ENCODE data around the gene SMYD3.

SMYD3 gene

DNA sequence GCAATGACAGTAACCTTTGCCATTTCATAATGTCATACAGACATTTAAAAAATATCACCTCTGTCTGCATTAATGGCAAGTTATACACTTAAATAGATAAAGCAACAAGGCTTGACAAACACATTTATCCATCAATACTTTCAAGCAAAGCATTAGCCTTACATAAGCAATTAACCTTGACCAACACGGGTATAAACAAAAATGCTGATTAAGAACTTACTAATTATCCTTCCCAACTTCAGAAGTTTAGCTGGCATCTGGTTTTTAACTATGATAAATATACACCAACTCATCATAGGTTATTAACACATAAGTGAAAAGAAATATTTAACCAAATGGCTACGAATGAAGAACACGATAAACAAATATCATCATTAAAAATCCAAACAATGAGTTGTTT, 188.5 kb downstream of the SMYD3 start:
- H3K9me3 ChIP-seq (ENCODE audit: control insufficient read depth, insufficient read depth, low read length), result no peaks in the 10 kb centered on the region
- H3K27ac ChIP-seq (ENCODE audit: low read depth, low read length), result no peak overlapping the region
- H4K20me1 ChIP-seq (ENCODE audit: control insufficient read depth, insufficient read depth, low read depth, low read length), result no peaks in the 10 kb centered on the region
- no peaks in the 10 kb centered on the region for H3F3A ChIP-seq (ENCODE audit: control insufficient read depth, insufficient read depth)
- H3K36me3 ChIP-seq (ENCODE audit: control insufficient read depth, low read length), result no peaks in the 10 kb centered on the region
- no peak overlapping the region for H3K4me2 ChIP-seq (ENCODE audit: low read length)
- H3K4me1 ChIP-seq (ENCODE audit: control insufficient read depth, low read length), result no peaks in the 10 kb centered on the region
- H3K4me3 ChIP-seq (ENCODE audit: low read length), result no peak overlapping the region
- no peaks in the 10 kb centered on the region for H3K9me2 ChIP-seq (replicated peaks; ENCODE audit: control insufficient read depth, low read length)
- no peaks in the 10 kb centered on the region for H3K79me2 ChIP-seq (ENCODE audit: control insufficient read depth, low read length)
- TF ChIP-seq, protein P1, sequence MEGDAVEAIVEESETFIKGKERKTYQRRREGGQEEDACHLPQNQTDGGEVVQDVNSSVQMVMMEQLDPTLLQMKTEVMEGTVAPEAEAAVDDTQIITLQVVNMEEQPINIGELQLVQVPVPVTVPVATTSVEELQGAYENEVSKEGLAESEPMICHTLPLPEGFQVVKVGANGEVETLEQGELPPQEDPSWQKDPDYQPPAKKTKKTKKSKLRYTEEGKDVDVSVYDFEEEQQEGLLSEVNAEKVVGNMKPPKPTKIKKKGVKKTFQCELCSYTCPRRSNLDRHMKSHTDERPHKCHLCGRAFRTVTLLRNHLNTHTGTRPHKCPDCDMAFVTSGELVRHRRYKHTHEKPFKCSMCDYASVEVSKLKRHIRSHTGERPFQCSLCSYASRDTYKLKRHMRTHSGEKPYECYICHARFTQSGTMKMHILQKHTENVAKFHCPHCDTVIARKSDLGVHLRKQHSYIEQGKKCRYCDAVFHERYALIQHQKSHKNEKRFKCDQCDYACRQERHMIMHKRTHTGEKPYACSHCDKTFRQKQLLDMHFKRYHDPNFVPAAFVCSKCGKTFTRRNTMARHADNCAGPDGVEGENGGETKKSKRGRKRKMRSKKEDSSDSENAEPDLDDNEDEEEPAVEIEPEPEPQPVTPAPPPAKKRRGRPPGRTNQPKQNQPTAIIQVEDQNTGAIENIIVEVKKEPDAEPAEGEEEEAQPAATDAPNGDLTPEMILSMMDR (IDR thresholded peaks at IDR 0.05; ENCODE audit: low read depth, low read length, poor library complexity, severe bottlenecking), result no peak
- TF ChIP-seq EZH2phosphoT487 (IDR thresholded peaks at IDR 0.05; ENCODE audit: borderline replicate concordance, low read length), result no peak
- H3K27me3 ChIP-seq (ENCODE audit: control insufficient read depth, low read length), result no peaks in the 10 kb centered on the region

DNA sequence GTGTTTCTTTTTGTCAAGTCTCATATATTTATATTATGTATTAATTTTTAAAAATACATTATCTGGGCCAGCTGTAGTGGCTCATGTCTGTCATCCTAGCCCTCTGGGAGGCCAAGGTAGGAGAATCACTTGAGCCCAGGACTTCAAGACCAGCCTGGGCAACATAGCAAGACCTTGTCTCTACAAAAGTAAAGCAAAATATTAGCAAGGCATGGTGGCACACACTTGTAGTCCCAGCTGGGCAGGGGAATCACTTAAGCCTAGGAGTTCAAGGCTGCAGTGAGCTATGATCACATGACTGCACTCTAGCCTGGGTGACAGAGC, 189.1 kb downstream of the SMYD3 start:
- Histone ChIP-seq H3K36me3 (ENCODE audit: control insufficient read depth, low read length) (no peaks in the 10 kb centered on the region), H3K4me2 (ENCODE audit: low read length) (no peak overlapping the region), H3K79me2 (ENCODE audit: control insufficient read depth, low read length) (no peaks in the 10 kb centered on the region), H3K4me3 (ENCODE audit: low read length) (no peak overlapping the region), H3F3A (ENCODE audit: control insufficient read depth, insufficient read depth) (no peaks in the 10 kb centered on the region), H4K20me1 (ENCODE audit: control insufficient read depth, insufficient read depth, low read depth, low read length) (no peaks in the 10 kb centered on the region), H3K27ac (ENCODE audit: low read depth, low read length) (no peak overlapping the region), H3K4me1 (ENCODE audit: control insufficient read depth, low read length) (no peaks in the 10 kb centered on the region), H3K9me2 (replicated peaks; ENCODE audit: control insufficient read depth, low read length) (no peaks in the 10 kb centered on the region), H3K27me3 (ENCODE audit: control insufficient read depth, low read length) (no peaks in the 10 kb centered on the region), H3K9me3 (ENCODE audit: control insufficient read depth, insufficient read depth, low read length) (no peaks in the 10 kb centered on the region)
- no peak for TF ChIP-seq EZH2phosphoT487 (IDR thresholded peaks at IDR 0.05; ENCODE audit: borderline replicate concordance, low read length)
- TF ChIP-seq, protein P1 (IDR thresholded peaks at IDR 0.05; ENCODE audit: low read depth, low read length, poor library complexity, severe bottlenecking), result no peak

DNA sequence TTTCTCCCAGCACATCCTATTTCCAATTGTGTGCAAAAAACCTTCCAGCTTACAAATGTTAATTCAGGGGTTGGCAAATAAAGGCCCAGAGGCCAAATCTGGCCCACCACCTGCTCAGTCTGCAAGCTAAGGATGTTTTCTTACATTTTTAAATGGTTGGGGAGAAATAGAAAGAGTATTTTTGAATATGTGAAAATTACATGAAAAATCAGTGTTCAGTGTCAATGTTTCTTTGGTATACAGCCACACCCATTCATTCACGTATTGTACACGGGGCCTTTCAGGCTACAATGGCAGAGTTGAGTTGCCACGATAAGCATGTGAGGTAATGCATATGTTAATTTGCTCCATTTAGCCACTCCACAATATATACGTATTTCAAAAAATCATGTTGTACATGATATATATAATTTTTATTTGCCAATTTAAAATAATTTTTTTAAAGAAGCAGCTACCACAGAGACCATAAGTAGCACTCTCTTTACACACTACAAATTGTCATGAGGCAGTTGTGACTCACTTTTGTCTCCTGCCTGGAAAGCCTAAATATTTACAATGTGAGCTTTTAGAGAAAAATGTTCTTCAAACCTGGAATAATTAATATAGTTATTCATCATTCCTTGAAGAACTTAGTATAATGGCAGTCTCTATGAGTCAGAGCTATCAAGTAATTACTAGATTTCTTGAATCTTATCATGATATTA, 189.6 kb downstream of the SMYD3 start:
- no peaks in the 10 kb centered on the region for H3K79me2 ChIP-seq (ENCODE audit: control insufficient read depth, low read length)
- no peak overlapping the region for H3K4me2 ChIP-seq (ENCODE audit: low read length)
- no peaks in the 10 kb centered on the region for H3F3A ChIP-seq (ENCODE audit: control insufficient read depth, insufficient read depth)
- TF ChIP-seq, protein P1 (IDR thresholded peaks at IDR 0.05; ENCODE audit: low read depth, low read length, poor library complexity, severe bottlenecking), result no peak
- TF ChIP-seq EZH2phosphoT487 (IDR thresholded peaks at IDR 0.05; ENCODE audit: borderline replicate concordance, low read length), result no peak
- H3K9me3 ChIP-seq (ENCODE audit: control insufficient read depth, insufficient read depth, low read length), result no peaks in the 10 kb centered on the region
- H3K27ac ChIP-seq (ENCODE audit: low read depth, low read length), result no peak overlapping the region
- no peak overlapping the region for H3K4me3 ChIP-seq (ENCODE audit: low read length)
- H4K20me1 ChIP-seq (ENCODE audit: control insufficient read depth, insufficient read depth, low read depth, low read length), result no peaks in the 10 kb centered on the region
- H3K9me2 ChIP-seq (replicated peaks; ENCODE audit: control insufficient read depth, low read length), result no peaks in the 10 kb centered on the region
- no peaks in the 10 kb centered on the region for H3K27me3 ChIP-seq (ENCODE audit: control insufficient read depth, low read length)
- H3K4me1 ChIP-seq (ENCODE audit: control insufficient read depth, low read length), result no peaks in the 10 kb centered on the region
- no peaks in the 10 kb centered on the region for H3K36me3 ChIP-seq (ENCODE audit: control insufficient read depth, low read length)

Measured in DOHH2 (cell line).